Hepatocyte (in vitro differentiated cells): ENCODE results near the gene OVAAL. TPM values are rescaled to one million over a fixed set of nuclear protein-coding genes. Genes with fewer than 3 reads are reported as not detected.

Experiments
- DNase-seq: peaks from one replicate; pipeline ENCODE4 v3.0.0-alpha.2; 2016; ENCODE audit warnings: low spot score
- H2AFZ ChIP-seq: fragments of 200-600 bp; sonication (generic); 2 replicates; pipeline ENCODE4 v1.6.0; 2016; ENCODE audit warnings: antibody characterized with exemption, mild to moderate bottlenecking
- H3K27ac ChIP-seq: fragments of 200-600 bp; sonication (generic); 2 replicates; pipeline ENCODE4 v1.5.1; 2016; ENCODE audit warnings: mild to moderate bottlenecking
- H3K27me3 ChIP-seq: fragments of 200-600 bp; sonication (generic); 2 replicates; pipeline ENCODE4 v1.6.1; 2016
- H3K36me3 ChIP-seq: fragments of 200-600 bp; sonication (generic); replicated peaks from 2 replicates; pipeline ENCODE4 v1.5.1; 2016; ENCODE audit warnings: low read depth; ENCODE audit not compliant: insufficient read depth
- H3K4me1 ChIP-seq: fragments of 200-600 bp; sonication (generic); 2 replicates; pipeline ENCODE4 v1.5.1; 2016; ENCODE audit warnings: mild to moderate bottlenecking, moderate library complexity; ENCODE audit not compliant: insufficient read depth
- H3K4me2 ChIP-seq: fragments of 200-600 bp; sonication (generic); 2 replicates; pipeline ENCODE4 v1.6.0; 2016
- H3K4me3 ChIP-seq: fragments of 200-600 bp; sonication (generic); 2 replicates; pipeline ENCODE4 v1.5.1; 2016; ENCODE audit warnings: mild to moderate bottlenecking
- H3K79me2 ChIP-seq: fragments of 200-600 bp; sonication (generic); 2 replicates; pipeline ENCODE4 v1.6.0; 2017; ENCODE audit warnings: mild to moderate bottlenecking
- H3K9me2 ChIP-seq: fragments of 200-600 bp; sonication (generic); replicated peaks from 2 replicates; pipeline ENCODE4 v1.6.0; 2017; ENCODE audit warnings: mild to moderate bottlenecking; ENCODE audit not compliant: insufficient read depth
- H3K9me3 ChIP-seq: fragments of 200-600 bp; sonication (generic); 2 replicates; pipeline ENCODE4 v1.5.1; 2016; ENCODE audit warnings: low read depth, mild to moderate bottlenecking
- H4K20me1 ChIP-seq: fragments of 200-600 bp; sonication (generic); 2 replicates; pipeline ENCODE4 v1.6.0; 2016; ENCODE audit warnings: mild to moderate bottlenecking; ENCODE audit not compliant: insufficient read depth, poor library complexity, severe bottlenecking
- EZH2 ChIP-seq: fragments of 200-600 bp; sonication (generic); IDR thresholded peaks from 2 replicates; pipeline ENCODE4 v1.6.1; 2016; ENCODE audit warnings: antibody characterized with exemption, mild to moderate bottlenecking, borderline replicate concordance
- EZH2phosphoT487 ChIP-seq: fragments of 200-600 bp; sonication (generic); IDR thresholded peaks from one replicate; pipeline ENCODE4 v1.6.1; 2018; ENCODE audit warnings: antibody characterized with exemption, mild to moderate bottlenecking, low read depth, moderate library complexity; ENCODE audit not compliant: unreplicated experiment, severe bottlenecking
- WGBS: methylation state at CpG from one replicate; pipeline ENCODE4 v1.1.6; 2016; ENCODE audit warnings: low lambda C conversion rate; ENCODE audit errors: missing lambda C conversion rate; 5-methylcytosine and 5-hydroxymethylcytosine counted together
- polyA plus RNA-seq: library from polyadenylated mRNA; unstranded; fragments of >200 nt; fragmentation: Nextera tagmentation; extraction: Ambion mirVana; gene quantifications from 2 replicates; pipeline ENCODE4 v1.2.1, GENCODE V29; 2016
- total RNA-seq: library from RNA; depleted of rRNA; stranded (reverse); fragments of >200 nt; gene quantifications from 2 replicates; pipeline ENCODE4 v1.2.3, GENCODE V29; 2014
- TF ChIP-seq, protein P1 (sequence below): fragments of 200-600 bp; sonication (generic); IDR thresholded peaks from 2 replicates; pipeline ENCODE4 v1.5.1; 2016; ENCODE audit warnings: antibody characterized with exemption, mild to moderate bottlenecking; ENCODE audit not compliant: poor library complexity

OVAAL gene
- total and polyA plus RNA-seq, 2 experiments from 2014 or later = not detected

GRCh38 chr1:180603223-180603849 lies 44.6 kb downstream of the OVAAL start:
- Histone ChIP-seq H3K27ac (no peak overlapping the region), H3K9me3 (no peaks in the 10 kb centered on the region), H3K27me3 (no peaks in the 10 kb centered on the region), H4K20me1 (no peaks in the 10 kb centered on the region), H2AFZ (no peak overlapping the region), H3K4me1 (peaks cover 1% of the 10 kb centered on the region), H3K4me2 (no peak overlapping the region), H3K79me2 (no peaks in the 10 kb centered on the region), H3K9me2 (no peaks in the 10 kb centered on the region), H3K36me3 (no peaks in the 10 kb centered on the region), H3K4me3 (no peak overlapping the region)
- TF ChIP-seq, protein P1, sequence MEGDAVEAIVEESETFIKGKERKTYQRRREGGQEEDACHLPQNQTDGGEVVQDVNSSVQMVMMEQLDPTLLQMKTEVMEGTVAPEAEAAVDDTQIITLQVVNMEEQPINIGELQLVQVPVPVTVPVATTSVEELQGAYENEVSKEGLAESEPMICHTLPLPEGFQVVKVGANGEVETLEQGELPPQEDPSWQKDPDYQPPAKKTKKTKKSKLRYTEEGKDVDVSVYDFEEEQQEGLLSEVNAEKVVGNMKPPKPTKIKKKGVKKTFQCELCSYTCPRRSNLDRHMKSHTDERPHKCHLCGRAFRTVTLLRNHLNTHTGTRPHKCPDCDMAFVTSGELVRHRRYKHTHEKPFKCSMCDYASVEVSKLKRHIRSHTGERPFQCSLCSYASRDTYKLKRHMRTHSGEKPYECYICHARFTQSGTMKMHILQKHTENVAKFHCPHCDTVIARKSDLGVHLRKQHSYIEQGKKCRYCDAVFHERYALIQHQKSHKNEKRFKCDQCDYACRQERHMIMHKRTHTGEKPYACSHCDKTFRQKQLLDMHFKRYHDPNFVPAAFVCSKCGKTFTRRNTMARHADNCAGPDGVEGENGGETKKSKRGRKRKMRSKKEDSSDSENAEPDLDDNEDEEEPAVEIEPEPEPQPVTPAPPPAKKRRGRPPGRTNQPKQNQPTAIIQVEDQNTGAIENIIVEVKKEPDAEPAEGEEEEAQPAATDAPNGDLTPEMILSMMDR = no peak
- TF ChIP-seq EZH2 (no peak), EZH2phosphoT487 (no peak)
- 76% methylated on average over 6 of the region's 6 CpGs for WGBS
- DNase-seq = no peak

GRCh38 chr1:180603850-180604226 lies 45.1 kb downstream of the OVAAL start:
- no peak for DNase-seq
- H3K9me3 ChIP-seq = no peaks in the 10 kb centered on the region
- H3K79me2 ChIP-seq = no peaks in the 10 kb centered on the region
- 84% methylated on average over 2 of the region's 2 CpGs for WGBS
- H3K4me3 ChIP-seq = no peak overlapping the region
- no peaks in the 10 kb centered on the region for H3K36me3 ChIP-seq
- H2AFZ ChIP-seq = no peak overlapping the region
- H4K20me1 ChIP-seq = no peaks in the 10 kb centered on the region
- no peaks in the 10 kb centered on the region for H3K27me3 ChIP-seq
- no peak overlapping the region for H3K27ac ChIP-seq
- no peak overlapping the region for H3K4me2 ChIP-seq
- no peaks in the 10 kb centered on the region for H3K4me1 ChIP-seq
- no peaks in the 10 kb centered on the region for H3K9me2 ChIP-seq
- no peak for TF ChIP-seq EZH2
- no peak for TF ChIP-seq EZH2phosphoT487
- TF ChIP-seq, protein P1 = no peak

GRCh38 chr1:180606155-180606554 lies 47.4 kb downstream of the OVAAL start:
- Histone ChIP-seq H3K27ac (no peak overlapping the region), H4K20me1 (no peaks in the 10 kb centered on the region), H3K4me3 (no peak overlapping the region), H3K27me3 (no peaks in the 10 kb centered on the region), H3K36me3 (no peaks in the 10 kb centered on the region), H3K4me1 (no peaks in the 10 kb centered on the region), H3K79me2 (no peaks in the 10 kb centered on the region), H3K9me3 (no peaks in the 10 kb centered on the region), H2AFZ (no peak overlapping the region), H3K9me2 (no peaks in the 10 kb centered on the region), H3K4me2 (no peak overlapping the region)
- TF ChIP-seq EZH2phosphoT487 (no peak), EZH2 (no peak)
- TF ChIP-seq, protein P1 = no peak
- WGBS = 66% methylated on average over 2 of the region's 2 CpGs
- DNase-seq = no peak
